Measurements from ENCODE around the gene ROR1.

ROR1 gene

GRCh38 chr1:64038965-64039364 is 265.1 kb downstream of the ROR1 start:
- DNase-seq: no peak

- no peak for DNase-seq
These were observed 265.6 kb downstream of the ROR1 start for GRCh38 chr1:64039390-64039926.

- DNase-seq: no peak
These were observed 267.7 kb downstream of the ROR1 start for GRCh38 chr1:64041371-64042131.

GRCh38 chr1:64042331-64043100 is 268.7 kb downstream of the ROR1 start:
- no peak for DNase-seq

- no peak for DNase-seq
These were observed 269.5 kb downstream of the ROR1 start for GRCh38 chr1:64043288-64043687.

GRCh38 chr1:64043976-64044375 is 270.2 kb downstream of the ROR1 start:
- DNase-seq: no peak

GRCh38 chr1:64046243-64046642 is 272.4 kb downstream of the ROR1 start:
- DNase-seq: no peak

- DNase-seq: no peak
These were observed 273.1 kb downstream of the ROR1 start for GRCh38 chr1:64046891-64047290.

- no peak for DNase-seq
These were observed 273.8 kb downstream of the ROR1 start for GRCh38 chr1:64047549-64047996.

GRCh38 chr1:64049900-64050540 is 276.2 kb downstream of the ROR1 start:
- no peak for DNase-seq

GRCh38 chr1:64050601-64051000 is 276.8 kb downstream of the ROR1 start:
- no peak for DNase-seq

- DNase-seq: no peak
These were observed 278.0 kb downstream of the ROR1 start for GRCh38 chr1:64051796-64052195.

- DNase-seq: no peak
These were observed 279.0 kb downstream of the ROR1 start for GRCh38 chr1:64052777-64053176.

- no peak for DNase-seq
These were observed 281.5 kb downstream of the ROR1 start for GRCh38 chr1:64055310-64055709.

- no peak for DNase-seq
These were observed 285.7 kb downstream of the ROR1 start for GRCh38 chr1:64059556-64059955.

- no peak for DNase-seq
These were observed 286.9 kb downstream of the ROR1 start for GRCh38 chr1:64060611-64061302.

- DNase-seq: no peak
These were observed 287.8 kb downstream of the ROR1 start for GRCh38 chr1:64061430-64062104.

GRCh38 chr1:64062529-64062928 is 288.7 kb downstream of the ROR1 start:
- DNase-seq: no peak

- DNase-seq: no peak
These were observed 289.2 kb downstream of the ROR1 start for GRCh38 chr1:64062941-64063581.

- DNase-seq: no peak
These were observed 291.8 kb downstream of the ROR1 start for GRCh38 chr1:64065571-64065970.

- DNase-seq: no peak
These were observed 298.4 kb downstream of the ROR1 start for GRCh38 chr1:64072089-64072793.
